PC-9 (cell line): Measurements from ENCODE around the gene ZNF618. TPM values are rescaled to one million over a fixed set of nuclear protein-coding genes. Genes with fewer than 3 reads are reported as not detected.

ENCODE experiments used
- BruUV-seq: library from RNA; stranded (reverse); fragments of 400-500 nt; replicated peaks from 2 replicates; lab custom pipeline; 2021; lab: Mats Ljungman, UMichigan
- CTCF ChIA-PET: fragments of 300-600 bp; sonication (Branson Sonifier 250); formaldehyde crosslinking; loops from one replicate; lab custom pipeline; 2022; ENCODE audit warnings: antibody characterized with exemption; lab: Charles Lee
- POLR2A ChIA-PET: fragments of 300-600 bp; sonication (Branson Sonifier 250); formaldehyde crosslinking; loops from one replicate; lab custom pipeline; 2022; ENCODE audit warnings: antibody characterized with exemption; ENCODE audit not compliant: unreplicated experiment; lab: Charles Lee
- DNase-seq, 2 experiments: peaks; one replicate each; pipeline versions ENCODE4 v3.0.0 to v3.0.0-alpha.2; 2015 to 2022; ENCODE audit warnings: mixed read lengths in 1 of 2
- H2AFZ ChIP-seq: fragments of 200-600 bp; sonication (generic); 2 replicates; pipeline ENCODE4 v1.8.1; 2017; ENCODE audit warnings: antibody characterized with exemption
- H3F3A ChIP-seq: fragments of 200-600 bp; sonication (generic); 2 replicates; pipeline ENCODE4 v1.8.1; 2017; ENCODE audit warnings: antibody characterized with exemption, mild to moderate bottlenecking, low read depth; ENCODE audit not compliant: insufficient read depth
- H3K27ac ChIP-seq: fragments of 200-600 bp; sonication (generic); 2 replicates; pipeline ENCODE4 v1.6.1; 2016; ENCODE audit warnings: mixed run types
- H3K27me3 ChIP-seq: fragments of 200-600 bp; sonication (generic); 2 replicates; pipeline ENCODE4 v1.6.1; 2016; ENCODE audit warnings: low read depth, mixed run types; ENCODE audit not compliant: insufficient read depth
- H3K36me3 ChIP-seq: fragments of 200-600 bp; sonication (generic); 2 replicates; pipeline ENCODE4 v1.6.1; 2016; ENCODE audit warnings: low read depth, mixed run types
- H3K4me1 ChIP-seq: fragments of 200-600 bp; sonication (generic); replicated peaks from 2 replicates; pipeline ENCODE4 v1.6.1; 2016; ENCODE audit warnings: mixed run types; ENCODE audit not compliant: insufficient read depth
- H3K4me2 ChIP-seq: fragments of 200-600 bp; sonication (generic); 2 replicates; pipeline ENCODE4 v1.6.1; 2017; ENCODE audit warnings: mixed run types
- H3K4me3 ChIP-seq: fragments of 200-600 bp; sonication (generic); 2 replicates; pipeline ENCODE4 v1.6.1; 2016; ENCODE audit warnings: mixed run types
- H3K79me2 ChIP-seq: fragments of 200-600 bp; sonication (generic); 2 replicates; pipeline ENCODE4 v1.6.1; 2017; ENCODE audit warnings: low read depth, mixed run types
- H3K9me2 ChIP-seq: fragments of 200-600 bp; sonication (generic); 2 replicates; pipeline ENCODE4 v1.8.1; 2017; ENCODE audit warnings: mild to moderate bottlenecking; ENCODE audit not compliant: insufficient read depth
- H3K9me3 ChIP-seq: fragments of 200-600 bp; sonication (generic); 2 replicates; pipeline ENCODE4 v1.8.1; 2016; ENCODE audit warnings: low read depth; ENCODE audit not compliant: insufficient read depth
- H4K20me1 ChIP-seq: fragments of 200-600 bp; sonication (generic); 2 replicates; pipeline ENCODE4 v1.8.1; 2017; ENCODE audit not compliant: insufficient read depth
- EZH2 ChIP-seq: fragments of 200-600 bp; sonication (generic); IDR thresholded peaks from 2 replicates; pipeline ENCODE4 v1.8.0; 2017; ENCODE audit warnings: antibody characterized with exemption, low read depth
- intact Hi-C: fragments of 100-400 bp; cut with micrococcal nuclease; formaldehyde crosslinking; loops from one replicate; pipeline ENCODE4 v1.10.0; 2022; ENCODE audit not compliant: unreplicated experiment
- total RNA-seq: library from RNA; stranded (reverse); gene quantifications from 2 replicates; pipeline ENCODE4 v1.2.3, GENCODE V29; 2021
- TF ChIP-seq, protein P1 (sequence below): fragments of 200-600 bp; sonication (generic); conservative IDR thresholded peaks from 2 replicates; pipeline ENCODE4 v1.6.1; 2017; ENCODE audit warnings: mixed run types, antibody characterized with exemption, mild to moderate bottlenecking, moderate library complexity

Gene ZNF618
- total RNA-seq, 1 experiment from 2014 or later: 0.20 TPM

DNA sequence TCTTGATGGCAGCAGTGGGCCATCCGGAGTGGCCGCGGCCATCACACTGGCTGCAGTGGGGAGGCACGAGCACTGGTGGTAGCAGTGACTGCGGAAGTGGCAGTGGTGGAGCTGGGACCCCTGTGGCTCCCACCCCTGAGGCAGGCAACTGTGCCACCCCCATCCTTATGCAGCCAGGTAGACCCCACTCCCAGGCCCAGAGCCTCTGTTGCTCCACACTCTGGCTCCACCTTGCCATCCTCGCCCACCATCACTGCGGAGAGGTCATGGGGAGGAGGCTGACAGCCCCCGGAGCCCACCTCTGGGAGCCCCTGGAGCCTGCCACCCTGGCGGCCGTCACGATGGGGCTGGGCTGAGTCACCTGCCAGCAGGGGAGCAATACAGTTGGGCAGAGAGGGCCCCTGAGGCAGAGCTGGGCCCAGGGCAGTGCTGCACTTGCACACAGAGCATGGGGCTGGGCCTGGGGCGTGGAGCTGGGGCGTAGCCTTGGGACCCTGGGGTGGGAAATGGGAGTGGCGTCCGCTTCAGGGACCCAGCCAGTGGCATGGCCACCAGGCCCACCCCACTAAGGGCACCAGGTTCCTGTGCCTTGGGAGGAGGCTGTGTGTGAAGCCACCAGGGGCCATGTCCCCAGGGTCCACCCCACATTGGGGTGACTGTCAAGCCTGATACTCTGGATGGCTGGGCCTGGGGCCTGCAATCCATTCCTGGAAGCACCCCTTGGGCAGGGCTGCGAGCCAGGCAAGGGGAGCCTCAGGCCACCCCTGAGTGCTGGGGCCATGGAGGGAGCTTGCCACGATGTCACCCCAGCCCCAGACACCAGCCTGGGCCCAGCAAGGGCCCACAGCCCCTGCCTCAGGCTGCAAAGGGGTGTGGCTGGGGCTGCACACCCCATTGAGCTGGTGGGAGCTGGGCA lies 194.3 kb downstream of the ZNF618 start:
- no peak for DNase-seq
- Histone ChIP-seq H3K36me3 (no peaks in the 10 kb centered on the region), H3K9me3 (no peaks in the 10 kb centered on the region), H3K27ac (no peak overlapping the region), H3K9me2 (no peaks in the 10 kb centered on the region), H2AFZ (no peak overlapping the region), H4K20me1 (no peaks in the 10 kb centered on the region), H3K4me1 (no peaks in the 10 kb centered on the region), H3K79me2 (no peaks in the 10 kb centered on the region), H3K4me2 (no peak overlapping the region), H3K27me3 (peaks cover 42% of the 10 kb centered on the region), H3K4me3 (no peak overlapping the region), H3F3A (no peaks in the 10 kb centered on the region)
- CTCF ChIA-PET: no interaction called here
- BruUV-seq: no TSS peak
- POLR2A ChIA-PET: no interaction called here
- TF ChIP-seq EZH2: no peak
- TF ChIP-seq, protein P1, sequence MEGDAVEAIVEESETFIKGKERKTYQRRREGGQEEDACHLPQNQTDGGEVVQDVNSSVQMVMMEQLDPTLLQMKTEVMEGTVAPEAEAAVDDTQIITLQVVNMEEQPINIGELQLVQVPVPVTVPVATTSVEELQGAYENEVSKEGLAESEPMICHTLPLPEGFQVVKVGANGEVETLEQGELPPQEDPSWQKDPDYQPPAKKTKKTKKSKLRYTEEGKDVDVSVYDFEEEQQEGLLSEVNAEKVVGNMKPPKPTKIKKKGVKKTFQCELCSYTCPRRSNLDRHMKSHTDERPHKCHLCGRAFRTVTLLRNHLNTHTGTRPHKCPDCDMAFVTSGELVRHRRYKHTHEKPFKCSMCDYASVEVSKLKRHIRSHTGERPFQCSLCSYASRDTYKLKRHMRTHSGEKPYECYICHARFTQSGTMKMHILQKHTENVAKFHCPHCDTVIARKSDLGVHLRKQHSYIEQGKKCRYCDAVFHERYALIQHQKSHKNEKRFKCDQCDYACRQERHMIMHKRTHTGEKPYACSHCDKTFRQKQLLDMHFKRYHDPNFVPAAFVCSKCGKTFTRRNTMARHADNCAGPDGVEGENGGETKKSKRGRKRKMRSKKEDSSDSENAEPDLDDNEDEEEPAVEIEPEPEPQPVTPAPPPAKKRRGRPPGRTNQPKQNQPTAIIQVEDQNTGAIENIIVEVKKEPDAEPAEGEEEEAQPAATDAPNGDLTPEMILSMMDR: no peak
- intact Hi-C loops: no loop called here

- Histone ChIP-seq H3K79me2 (no peaks in the 10 kb centered on the region), H3K27ac (no peak overlapping the region), H3F3A (no peaks in the 10 kb centered on the region), H3K9me2 (no peaks in the 10 kb centered on the region), H2AFZ (no peak overlapping the region), H3K36me3 (no peaks in the 10 kb centered on the region), H3K4me1 (no peaks in the 10 kb centered on the region), H4K20me1 (no peaks in the 10 kb centered on the region), H3K27me3 (peaks cover 40% of the 10 kb centered on the region), H3K4me2 (no peak overlapping the region), H3K9me3 (no peaks in the 10 kb centered on the region), H3K4me3 (no peak overlapping the region)
- no TSS peak for BruUV-seq
- ChIA-PET CTCF (no interaction called here), POLR2A (no interaction called here)
- intact Hi-C loops: no loop called here
- no peak for DNase-seq
- TF ChIP-seq EZH2: no peak
- TF ChIP-seq, protein P1: no peak
Observed at GRCh38 chr9:114071197-114071795, 195.2 kb downstream of the ZNF618 start.

DNA sequence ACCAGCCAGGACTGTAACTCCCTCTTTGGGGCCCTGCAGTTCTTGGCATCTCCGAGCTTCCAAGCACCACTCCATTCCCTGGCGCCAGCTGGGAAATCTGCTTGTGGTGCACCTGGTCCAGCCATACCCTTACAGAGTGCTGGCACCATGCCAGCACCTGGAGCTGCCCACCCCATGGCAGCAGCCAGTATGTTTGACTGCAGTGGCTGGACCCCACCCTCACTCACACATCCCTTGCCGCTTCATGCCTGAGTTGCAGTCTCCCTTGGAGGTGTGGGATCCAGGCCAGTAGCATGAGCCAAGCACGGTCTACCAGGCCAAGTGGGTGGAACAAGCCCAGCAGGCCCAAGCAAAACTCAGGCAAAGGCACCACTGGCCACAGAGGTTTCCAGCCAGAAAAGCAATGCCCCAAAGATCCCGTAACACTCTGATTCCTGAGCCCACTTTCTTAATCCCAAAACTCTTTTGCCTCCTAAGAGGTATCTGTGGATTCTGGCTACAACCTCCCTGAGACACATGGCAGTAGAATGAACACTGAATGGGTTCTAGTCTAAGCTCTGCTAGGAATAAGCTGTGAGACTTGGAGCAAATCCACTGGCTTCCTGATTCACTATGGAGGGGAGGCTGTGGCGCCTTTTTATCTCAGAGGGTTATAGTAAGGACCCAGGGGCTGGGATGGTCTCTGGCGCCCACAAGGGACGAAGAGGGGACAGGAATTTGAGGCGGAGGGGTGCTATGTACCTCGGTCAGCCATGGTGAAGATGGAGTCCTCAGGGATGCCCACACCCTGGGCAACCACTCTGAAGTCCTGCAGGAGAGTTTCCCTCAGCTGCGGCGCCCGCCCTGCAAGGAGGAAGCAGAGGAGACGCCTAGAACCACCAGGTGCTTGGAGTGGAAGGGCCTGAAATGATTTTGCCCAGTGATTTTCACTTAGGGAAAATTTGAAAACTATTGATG lies 196.4 kb downstream of the ZNF618 start:
- Histone ChIP-seq H4K20me1 (no peaks in the 10 kb centered on the region), H3K9me2 (no peaks in the 10 kb centered on the region), H3K27me3 (peaks cover 32% of the 10 kb centered on the region), H3K4me2 (no peak overlapping the region), H3K27ac (no peak overlapping the region), H3K4me1 (no peaks in the 10 kb centered on the region), H3K79me2 (no peaks in the 10 kb centered on the region), H3K9me3 (no peaks in the 10 kb centered on the region), H2AFZ (no peak overlapping the region), H3F3A (no peaks in the 10 kb centered on the region), H3K4me3 (no peak overlapping the region), H3K36me3 (no peaks in the 10 kb centered on the region)
- BruUV-seq: no TSS peak
- TF ChIP-seq EZH2: no peak
- TF ChIP-seq, protein P1: no peak
- CTCF ChIA-PET: interaction anchor here (0.6 kb wide), 1 partner anchor 161 kb away, joined by 3 read pairs; no protein-coding TSS in a partner anchor
- POLR2A ChIA-PET: no interaction called here
- intact Hi-C loops: no loop called here
- DNase-seq: no peak
